HEK293 (cell line): ENCODE measurements around the gene TESMIN.

Experiments
- GLIS2 ChIP-seq: fragments of 450-650 bp; formaldehyde crosslinking; IDR thresholded peaks from 2 replicates; pipeline ENCODE4 v1.5.1; 2016; ENCODE audit warnings: missing biosample characterization, missing genetic modification characterization
- TF ChIP-seq, protein P1 (sequence below): fragments of 450-650 bp; formaldehyde crosslinking; IDR thresholded peaks from 2 replicates; pipeline ENCODE4 v1.5.1; 2016; ENCODE audit warnings: missing biosample characterization, missing genetic modification characterization

DNA sequence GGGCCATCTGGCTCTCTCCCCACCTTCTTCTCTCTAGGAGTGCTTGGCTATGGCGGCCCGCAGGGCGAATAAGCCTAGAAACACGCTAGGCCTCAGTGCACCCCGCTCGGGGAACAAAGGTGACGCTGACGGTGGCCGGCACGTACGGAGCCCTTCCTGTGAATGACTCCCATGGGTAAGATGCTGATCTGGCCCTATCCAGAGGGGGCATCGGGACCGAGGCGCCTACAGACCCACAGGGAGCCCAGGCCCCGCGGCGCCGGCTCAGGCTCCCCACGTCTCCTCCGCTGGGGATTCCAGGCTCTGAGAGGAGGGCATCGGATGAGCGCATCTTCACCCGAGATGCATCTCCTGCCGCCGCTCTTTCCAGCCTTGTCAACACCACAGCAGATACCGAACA is 31.4 kb upstream of the TESMIN start:
- TF ChIP-seq GLIS2 (tag by site-specific recombination) = no peak
- TF ChIP-seq, protein P1, sequence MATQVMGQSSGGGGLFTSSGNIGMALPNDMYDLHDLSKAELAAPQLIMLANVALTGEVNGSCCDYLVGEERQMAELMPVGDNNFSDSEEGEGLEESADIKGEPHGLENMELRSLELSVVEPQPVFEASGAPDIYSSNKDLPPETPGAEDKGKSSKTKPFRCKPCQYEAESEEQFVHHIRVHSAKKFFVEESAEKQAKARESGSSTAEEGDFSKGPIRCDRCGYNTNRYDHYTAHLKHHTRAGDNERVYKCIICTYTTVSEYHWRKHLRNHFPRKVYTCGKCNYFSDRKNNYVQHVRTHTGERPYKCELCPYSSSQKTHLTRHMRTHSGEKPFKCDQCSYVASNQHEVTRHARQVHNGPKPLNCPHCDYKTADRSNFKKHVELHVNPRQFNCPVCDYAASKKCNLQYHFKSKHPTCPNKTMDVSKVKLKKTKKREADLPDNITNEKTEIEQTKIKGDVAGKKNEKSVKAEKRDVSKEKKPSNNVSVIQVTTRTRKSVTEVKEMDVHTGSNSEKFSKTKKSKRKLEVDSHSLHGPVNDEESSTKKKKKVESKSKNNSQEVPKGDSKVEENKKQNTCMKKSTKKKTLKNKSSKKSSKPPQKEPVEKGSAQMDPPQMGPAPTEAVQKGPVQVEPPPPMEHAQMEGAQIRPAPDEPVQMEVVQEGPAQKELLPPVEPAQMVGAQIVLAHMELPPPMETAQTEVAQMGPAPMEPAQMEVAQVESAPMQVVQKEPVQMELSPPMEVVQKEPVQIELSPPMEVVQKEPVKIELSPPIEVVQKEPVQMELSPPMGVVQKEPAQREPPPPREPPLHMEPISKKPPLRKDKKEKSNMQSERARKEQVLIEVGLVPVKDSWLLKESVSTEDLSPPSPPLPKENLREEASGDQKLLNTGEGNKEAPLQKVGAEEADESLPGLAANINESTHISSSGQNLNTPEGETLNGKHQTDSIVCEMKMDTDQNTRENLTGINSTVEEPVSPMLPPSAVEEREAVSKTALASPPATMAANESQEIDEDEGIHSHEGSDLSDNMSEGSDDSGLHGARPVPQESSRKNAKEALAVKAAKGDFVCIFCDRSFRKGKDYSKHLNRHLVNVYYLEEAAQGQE (tag by site-specific recombination) = no peak
